Stimulated activated CD8-positive, alpha-beta memory T cell treated with anti-CD3 and anti-CD28 coated beads, Interleukin-15, amount 100 ng/mL, for 24 hours (primary cell): ENCODE results near the gene MDGA2.
"Not testable (repeated sequence)": the region's sequence is repeated elsewhere in the genome, so short reads cannot be mapped to it uniquely, and the experiment has no call there.

Experiments
- DNase-seq: peaks from one replicate; pipeline ENCODE4 v3.0.0-alpha.2; 2020; ENCODE audit warnings: low read depth

Gene MDGA2

GRCh38 chr14:47675466-47676314 is at the start of gene MDGA2:
Gene MDGA2 (minus strand): TSS chr14:47675605.
- DNase-seq = no peak

GRCh38 chr14:47722929-47723693 is 47.7 kb upstream of the MDGA2 start:
- DNase-seq = no peak

GRCh38 chr14:47720281-47720680 is 44.9 kb upstream of the MDGA2 start:
- no peak for DNase-seq

GRCh38 chr14:47715330-47715729 is 39.9 kb upstream of the MDGA2 start:
- DNase-seq = no peak

GRCh38 chr14:47710581-47710980 is 35.2 kb upstream of the MDGA2 start:
- DNase-seq = no peak

- DNase-seq = no peak
Measured at GRCh38 chr14:47705683-47706082, 30.3 kb upstream of the MDGA2 start.

- DNase-seq = no peak
Measured at GRCh38 chr14:47691829-47692228, 16.4 kb upstream of the MDGA2 start.

- DNase-seq = no peak
Measured at GRCh38 chr14:47678993-47679392, 3.6 kb upstream of the MDGA2 start.

- DNase-seq = no peak
Measured at GRCh38 chr14:47678157-47678556, 2.8 kb upstream of the MDGA2 start.

- no peak for DNase-seq
Measured at GRCh38 chr14:47676315-47676617, 861 bp upstream of the MDGA2 start.

GRCh38 chr14:47674543-47675465 is 601 bp downstream of the MDGA2 start:
- DNase-seq = no peak

- DNase-seq = no peak
Measured at GRCh38 chr14:47674148-47674542, 1.3 kb downstream of the MDGA2 start.

- no peak for DNase-seq
Measured at GRCh38 chr14:47665337-47666134, 9.9 kb downstream of the MDGA2 start.

GRCh38 chr14:47662466-47662865 is 12.9 kb downstream of the MDGA2 start:
- DNase-seq = no peak

GRCh38 chr14:47660158-47660557 is 15.2 kb downstream of the MDGA2 start:
- no peak for DNase-seq

GRCh38 chr14:47658041-47658440 is 17.4 kb downstream of the MDGA2 start:
- DNase-seq = no peak

- no peak for DNase-seq
Measured at GRCh38 chr14:47657143-47657542, 18.3 kb downstream of the MDGA2 start.

GRCh38 chr14:47651337-47651736 is 24.1 kb downstream of the MDGA2 start:
- DNase-seq = no peak

GRCh38 chr14:47637753-47638152 is 37.7 kb downstream of the MDGA2 start:
- DNase-seq = no peak

GRCh38 chr14:47626151-47627035 is 49.0 kb downstream of the MDGA2 start:
- DNase-seq = no peak

GRCh38 chr14:47624126-47624525 is 51.3 kb downstream of the MDGA2 start:
- DNase-seq = not testable (repeated sequence)
